Hepatic stellate cell (primary cell): ENCODE results near the gene KRTAP4-1.
"Not testable (repeated sequence)": the region's sequence is repeated elsewhere in the genome, so short reads cannot be mapped to it uniquely, and the experiment has no call there.

ENCODE experiments used
- DNase-seq: peaks from one replicate; pipeline ENCODE4 v3.0.0; 2011; ENCODE audit warnings: low spot score

Gene KRTAP4-1

DNA sequence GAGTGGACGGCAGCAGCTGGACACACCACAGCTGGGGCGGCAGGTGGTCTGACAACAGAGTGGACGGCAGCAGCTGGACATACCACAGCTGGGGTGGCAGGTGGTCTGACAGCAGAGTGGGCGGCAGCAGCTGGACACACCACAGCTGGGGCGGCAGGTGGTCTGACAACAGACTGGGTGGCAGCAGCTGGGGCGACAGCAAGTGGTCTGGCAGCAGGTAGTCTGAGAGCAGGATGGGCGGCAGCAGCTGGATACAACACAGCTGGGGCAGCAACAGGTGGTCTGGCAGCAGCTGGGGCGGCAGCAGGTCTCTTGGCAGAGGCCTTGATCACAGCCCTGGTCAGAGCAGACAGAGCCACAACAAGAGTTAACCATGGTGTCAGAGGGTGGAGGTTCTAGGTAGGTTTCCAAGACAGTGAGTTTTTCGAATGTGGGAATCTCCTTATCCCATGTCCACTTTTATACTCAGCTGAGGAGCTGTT, at the start of gene KRTAP4-1:
KRTAP4-1 (minus strand) TSS at position 432 of the 482 bp plus-strand sequence; CDS start at position 375, 57 bp downstream.
- no peak for DNase-seq

DNA sequence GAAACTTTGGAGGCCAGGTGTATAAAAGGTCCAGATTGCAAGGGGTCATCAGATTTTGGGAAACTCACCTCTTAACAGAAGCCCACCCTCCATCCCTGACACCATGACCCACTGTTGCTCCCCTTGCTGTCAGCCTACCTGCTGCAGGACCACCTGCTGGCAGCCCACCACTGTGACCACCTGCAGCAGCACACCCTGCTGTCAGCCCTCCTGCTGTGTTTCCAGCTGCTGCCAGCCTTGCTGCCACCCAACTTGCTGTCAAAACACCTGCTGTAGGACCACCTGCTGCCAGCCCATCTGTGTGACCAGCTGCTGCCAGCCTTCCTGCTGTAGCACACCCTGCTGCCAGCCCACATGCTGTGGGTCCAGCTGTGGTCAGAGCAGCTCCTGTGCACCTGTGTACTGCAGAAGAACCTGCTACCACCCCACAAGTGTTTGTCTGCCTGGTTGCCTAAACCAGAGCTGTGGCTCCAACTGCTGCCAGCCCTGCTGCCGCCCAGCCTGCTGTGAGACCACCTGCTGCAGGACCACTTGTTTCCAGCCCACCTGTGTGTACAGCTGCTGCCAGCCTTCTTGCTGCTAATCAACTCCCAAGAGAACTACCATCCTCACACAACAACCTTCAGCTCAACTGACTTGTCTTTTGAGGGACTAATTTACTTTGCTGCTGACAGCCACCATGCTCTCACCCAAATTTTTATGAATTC, 47.8 kb upstream of the KRTAP4-1 start, which contains the start of gene KRTAP9-3:
KRTAP9-3 (plus strand) TSS at position 51 of the 707 bp plus-strand sequence; CDS start at position 104, 53 bp downstream.
- DNase-seq = not testable (repeated sequence)

DNA sequence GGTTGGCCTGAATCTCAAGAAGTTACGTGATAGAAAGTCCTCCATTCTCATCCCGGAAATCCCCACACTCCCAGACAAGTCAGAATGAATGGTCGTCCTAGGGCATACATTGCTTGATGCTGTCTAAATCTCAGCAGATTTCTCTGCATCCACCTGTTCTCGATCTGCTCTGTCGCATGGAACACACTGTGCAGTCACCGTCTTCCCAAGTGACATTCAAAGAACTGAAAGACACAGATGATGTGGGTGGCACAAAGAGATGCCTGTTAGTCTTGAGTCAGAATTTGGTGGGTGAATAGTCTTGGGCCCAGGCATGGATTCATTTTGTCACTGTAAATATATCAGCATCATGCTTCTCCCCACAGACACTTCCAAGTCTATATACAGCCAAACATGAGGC, 47.0 kb upstream of the KRTAP4-1 start:
- no peak for DNase-seq

DNA sequence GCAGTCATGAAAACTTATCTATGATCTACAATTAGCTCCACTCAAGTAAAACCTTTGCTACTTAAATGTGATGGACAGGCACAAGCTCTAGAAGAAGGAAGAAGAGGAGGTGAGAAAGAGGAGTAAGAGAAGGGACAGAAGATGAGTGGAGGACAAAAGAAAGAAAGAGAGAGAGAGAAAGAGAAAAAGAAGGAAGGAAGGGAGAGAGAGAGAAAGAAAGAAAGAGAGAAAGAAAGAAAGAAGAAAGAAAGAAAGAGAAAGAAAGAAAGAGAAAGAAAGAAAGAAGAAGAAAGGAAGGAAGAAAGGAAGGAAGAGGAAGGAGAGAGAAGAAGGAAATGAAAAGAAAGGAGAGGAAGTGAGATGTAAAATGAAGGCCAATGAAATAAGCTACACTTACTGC, 45.4 kb upstream of the KRTAP4-1 start:
- DNase-seq = no peak

DNA sequence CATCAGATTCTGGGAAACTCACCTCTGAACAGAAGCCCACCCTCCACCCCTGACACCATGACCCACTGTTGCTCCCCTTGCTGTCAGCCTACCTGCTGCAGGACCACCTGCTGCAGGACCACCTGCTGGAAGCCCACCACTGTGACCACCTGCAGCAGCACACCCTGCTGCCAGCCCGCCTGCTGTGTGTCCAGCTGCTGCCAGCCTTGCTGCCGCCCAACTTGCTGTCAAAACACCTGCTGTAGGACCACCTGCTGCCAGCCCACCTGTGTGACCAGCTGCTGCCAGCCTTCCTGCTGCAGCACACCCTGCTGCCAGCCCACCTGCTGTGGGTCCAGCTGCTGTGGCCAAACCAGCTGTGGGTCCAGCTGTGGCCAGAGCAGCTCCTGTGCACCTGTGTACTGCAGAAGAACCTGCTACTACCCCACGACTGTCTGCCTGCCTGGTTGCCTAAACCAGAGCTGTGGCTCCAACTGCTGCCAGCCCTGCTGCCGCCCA, 41.9 kb upstream of the KRTAP4-1 start, which contains the start of gene KRTAP9-2:
KRTAP9-2 (plus strand) TSS at position 51 of the 498 bp plus-strand sequence; CDS start at position 58, 7 bp downstream.
- not testable (repeated sequence) for DNase-seq

DNA sequence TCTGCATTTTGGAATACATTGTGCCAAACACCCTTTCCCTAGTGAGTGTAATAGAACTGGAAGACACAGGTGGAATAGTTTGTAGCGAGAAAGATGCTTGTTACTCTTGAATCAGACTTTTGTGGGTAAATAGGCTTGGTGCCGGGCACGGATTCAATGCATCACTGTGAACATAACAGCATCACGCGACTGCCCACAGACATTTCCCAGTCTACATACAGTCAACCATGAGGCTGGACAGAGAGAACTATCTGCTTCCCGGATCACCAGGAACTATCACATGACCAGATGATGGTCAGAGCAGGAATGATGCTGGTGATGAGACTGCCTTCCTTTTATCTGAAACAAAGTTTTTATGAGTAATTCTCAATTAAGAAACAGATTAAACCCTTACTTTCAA, 41.3 kb upstream of the KRTAP4-1 start:
- no peak for DNase-seq

DNA sequence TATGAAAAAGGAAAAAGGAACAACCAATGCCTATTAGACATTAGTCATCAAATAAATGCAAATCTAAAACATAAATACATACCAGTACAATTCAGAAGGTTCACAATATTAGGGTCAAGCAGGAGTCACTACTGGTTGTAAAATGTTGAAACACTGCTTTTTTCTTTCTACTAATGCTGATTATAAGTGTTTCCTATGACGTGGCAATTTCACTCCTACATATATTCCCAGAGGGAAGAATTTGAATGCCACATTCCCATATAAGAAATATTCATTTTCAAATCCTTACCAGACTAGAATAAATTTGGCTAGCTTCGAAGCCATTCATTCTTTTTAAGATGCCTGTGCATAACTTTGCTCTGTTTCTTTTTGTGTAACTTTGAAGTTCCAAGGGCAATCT, 39.1 kb upstream of the KRTAP4-1 start:
- no peak for DNase-seq

DNA sequence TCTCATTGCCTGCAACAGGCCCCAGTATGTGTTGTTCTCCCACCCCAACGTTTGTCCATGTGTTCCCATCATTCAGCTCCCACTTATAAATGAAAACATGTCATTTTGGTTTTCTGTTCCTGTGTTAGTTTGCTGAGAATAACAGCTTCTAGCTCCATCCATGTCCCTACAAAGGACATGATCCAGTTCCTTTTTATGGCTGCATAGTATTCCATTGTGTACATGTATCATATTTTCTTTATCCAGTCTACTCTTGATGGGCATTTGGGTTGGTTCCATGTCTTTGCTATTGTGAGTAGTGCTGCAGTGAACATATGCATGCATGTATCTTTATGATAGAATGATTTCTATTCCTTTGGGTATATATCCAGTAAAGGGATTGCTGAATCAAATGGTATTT, 31.0 kb upstream of the KRTAP4-1 start:
- DNase-seq = no peak

DNA sequence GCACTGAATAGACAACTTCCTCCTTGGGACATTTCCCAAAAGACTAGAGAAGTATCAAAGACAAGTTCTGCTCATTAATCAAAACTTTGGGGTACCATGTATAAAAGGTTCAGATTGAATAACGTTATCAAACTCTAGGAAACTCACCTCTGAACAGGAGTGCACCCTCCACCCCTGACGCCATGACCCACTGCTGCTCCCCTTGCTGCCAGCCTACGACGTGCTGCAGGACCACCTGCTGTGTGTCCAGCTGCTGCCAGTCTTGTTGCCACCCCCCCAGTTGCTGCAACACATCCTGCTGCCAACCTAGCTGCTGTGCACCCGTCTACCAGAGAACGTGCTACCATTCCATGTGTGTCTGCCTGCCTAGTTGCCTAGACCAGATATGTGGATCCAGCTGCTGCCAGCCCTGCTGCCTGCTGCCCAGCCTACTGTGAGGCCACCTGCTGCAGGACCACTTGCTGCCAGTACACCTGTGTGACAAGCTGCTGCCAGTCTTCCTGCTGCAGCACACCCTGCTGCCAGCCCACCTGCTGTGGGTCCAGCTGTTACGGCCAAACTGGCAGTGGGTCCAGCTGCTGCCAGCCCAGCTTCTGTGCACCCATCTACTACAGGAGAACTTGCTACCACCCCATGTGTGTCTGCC, 27.9 kb upstream of the KRTAP4-1 start:
- DNase-seq = no peak

DNA sequence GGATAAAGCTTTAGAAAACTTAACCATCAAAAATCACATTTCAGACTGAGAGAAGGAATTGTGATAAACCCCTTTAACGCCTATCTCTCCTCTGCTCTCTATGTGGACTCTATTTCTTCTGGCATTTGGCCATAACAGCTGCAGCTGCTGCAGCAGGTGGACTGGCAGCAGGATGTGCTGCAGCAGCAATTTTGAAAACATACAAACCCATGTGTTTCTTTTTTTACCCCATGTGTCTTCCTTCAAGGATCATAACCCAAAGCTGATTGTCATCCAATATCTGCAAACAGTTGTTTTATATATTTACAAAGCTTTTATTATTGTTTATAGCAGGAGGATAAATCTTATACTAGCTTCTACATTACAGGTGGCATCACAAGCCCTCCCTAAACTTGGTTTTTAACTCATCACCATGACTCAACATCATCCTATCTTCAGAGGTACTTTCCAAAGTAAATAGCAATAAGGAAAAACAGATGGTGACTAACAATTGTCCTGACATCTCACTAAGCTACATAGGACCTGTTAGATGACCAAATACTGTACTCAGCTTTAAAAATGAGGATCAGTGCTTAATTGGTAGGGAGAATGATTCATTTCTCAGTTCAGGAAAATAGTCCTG, 27.2 kb upstream of the KRTAP4-1 start:
- DNase-seq = no peak

DNA sequence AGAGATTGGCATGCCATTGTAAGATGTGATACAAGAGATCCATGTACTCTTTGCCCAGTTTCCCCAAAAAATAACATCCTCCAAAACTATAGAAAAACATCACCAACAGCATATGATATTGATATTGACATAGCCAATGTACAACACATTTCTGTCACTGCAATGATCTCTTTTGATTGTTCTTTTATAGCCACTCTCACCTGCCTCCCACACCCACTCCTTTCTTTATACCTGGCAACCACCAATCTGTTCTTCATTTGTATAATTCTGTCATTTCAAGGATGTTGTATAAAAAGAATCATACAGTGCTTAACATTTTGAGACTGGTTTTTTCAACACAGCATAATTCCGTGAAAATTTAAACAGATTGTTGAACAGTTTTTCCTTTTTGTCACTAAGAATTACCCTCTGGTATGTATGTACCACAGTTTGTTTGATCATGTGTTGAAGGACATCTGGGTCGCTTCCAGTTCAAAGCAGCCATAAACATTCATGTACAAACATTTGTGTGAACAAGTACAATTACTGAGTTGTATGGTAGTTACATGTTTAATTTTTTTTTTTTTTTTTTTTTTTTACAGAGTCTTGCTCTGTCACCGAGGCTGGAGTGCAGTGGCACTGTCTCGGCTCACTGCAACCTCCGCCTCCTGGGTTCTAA, 14.8 kb upstream of the KRTAP4-1 start:
- no peak for DNase-seq

DNA sequence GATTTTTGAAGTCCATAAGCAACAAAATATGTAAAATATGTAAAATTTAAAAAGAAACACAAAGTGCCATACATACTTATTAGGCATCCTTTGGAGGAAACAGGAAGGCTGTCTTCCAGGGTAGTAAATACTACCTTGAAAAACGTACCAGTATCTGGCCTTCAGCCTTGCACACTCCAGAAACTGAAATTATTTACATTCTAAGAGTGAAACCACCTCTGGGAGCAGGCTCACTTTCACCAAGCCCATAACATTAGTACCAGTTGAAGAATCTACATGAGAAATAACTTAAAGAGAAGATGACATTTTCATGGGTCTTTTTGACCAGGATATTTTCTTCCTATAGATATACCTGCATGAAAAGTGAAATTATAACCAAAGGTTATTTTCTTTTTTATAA, 11.4 kb upstream of the KRTAP4-1 start:
- DNase-seq = no peak

DNA sequence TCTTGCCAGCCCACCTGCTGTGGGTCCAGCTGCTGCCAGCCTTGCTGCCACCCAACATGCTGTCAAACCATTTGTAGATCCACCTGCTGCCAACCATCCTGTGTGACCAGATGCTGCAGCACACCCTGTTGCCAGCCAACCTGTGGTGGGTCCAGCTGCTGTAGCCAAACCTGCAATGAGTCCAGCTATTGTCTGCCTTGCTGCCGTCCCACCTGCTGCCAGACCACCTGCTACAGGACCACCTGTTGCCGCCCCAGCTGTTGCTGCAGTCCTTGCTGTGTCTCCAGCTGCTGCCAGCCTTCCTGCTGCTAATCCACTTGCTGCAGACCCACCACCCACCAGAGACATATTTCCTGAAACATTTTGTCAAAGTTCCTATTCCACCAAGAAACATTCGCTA, 5.6 kb upstream of the KRTAP4-1 start:
- DNase-seq = no peak

DNA sequence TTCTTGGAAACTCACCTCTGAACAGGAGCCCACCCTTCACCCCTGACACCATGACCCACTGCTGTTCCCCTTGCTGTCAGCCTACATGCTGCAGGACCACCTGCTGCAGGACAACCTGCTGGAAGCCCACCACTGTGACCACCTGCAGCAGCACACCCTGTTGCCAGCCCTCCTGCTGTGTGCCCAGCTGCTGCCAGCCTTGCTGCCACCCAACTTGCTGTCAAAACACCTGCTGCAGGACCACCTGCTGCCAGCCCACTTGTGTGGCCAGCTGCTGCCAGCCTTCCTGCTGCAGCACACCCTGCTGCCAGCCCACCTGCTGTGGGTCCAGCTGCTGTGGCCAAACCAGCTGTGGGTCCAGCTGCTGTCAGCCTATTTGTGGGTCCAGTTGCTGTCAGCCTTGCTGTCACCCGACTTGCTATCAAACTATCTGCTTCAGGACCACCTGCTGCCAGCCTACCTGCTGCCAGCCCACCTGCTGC, 5.2 kb upstream of the KRTAP4-1 start, which contains the start of gene KRTAP9-1:
KRTAP9-1 (plus strand) TSS at position 51 of the 482 bp plus-strand sequence; CDS start at position 51, 0 bp downstream.
- not testable (repeated sequence) for DNase-seq

DNA sequence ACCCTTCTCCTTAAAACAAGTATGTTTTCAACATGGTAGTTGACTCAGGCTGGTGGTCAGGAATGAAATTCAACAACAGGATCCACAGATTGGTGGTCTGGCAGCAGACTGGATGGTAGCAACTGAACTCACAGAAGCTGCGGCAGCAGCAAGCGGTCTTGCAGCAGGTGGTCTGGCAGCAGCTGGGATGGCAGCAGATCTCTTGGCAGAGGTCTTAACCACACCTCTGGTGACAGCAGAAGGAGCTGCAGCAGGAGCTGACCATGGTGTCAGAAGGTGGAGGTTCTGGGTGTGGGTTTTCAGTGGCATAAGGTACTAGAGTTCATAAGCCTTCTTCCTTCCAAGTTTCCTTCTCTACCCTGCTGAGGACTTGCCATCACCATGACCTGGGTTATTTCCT, 2.2 kb upstream of the KRTAP4-1 start:
- DNase-seq = no peak

DNA sequence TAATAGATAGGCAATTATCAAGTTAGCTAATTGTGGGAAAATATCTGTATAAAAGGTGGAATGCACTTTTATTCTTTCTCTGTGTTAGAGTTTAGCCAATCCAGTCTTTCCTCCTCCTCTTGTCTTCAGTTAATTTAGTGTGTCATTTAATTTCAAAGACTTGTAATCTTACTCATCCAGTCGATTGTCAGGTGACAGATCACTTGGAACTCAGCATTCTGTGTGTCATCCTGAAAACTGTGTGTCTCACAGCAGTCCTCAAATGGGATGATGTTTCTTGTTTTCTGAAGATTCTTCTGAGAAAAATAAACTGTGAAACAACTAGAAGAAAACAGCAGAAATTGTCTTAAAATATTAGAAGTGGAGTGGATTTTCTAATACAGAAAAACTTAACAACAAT, 290 bp upstream of the KRTAP4-1 start:
- DNase-seq = no peak

DNA sequence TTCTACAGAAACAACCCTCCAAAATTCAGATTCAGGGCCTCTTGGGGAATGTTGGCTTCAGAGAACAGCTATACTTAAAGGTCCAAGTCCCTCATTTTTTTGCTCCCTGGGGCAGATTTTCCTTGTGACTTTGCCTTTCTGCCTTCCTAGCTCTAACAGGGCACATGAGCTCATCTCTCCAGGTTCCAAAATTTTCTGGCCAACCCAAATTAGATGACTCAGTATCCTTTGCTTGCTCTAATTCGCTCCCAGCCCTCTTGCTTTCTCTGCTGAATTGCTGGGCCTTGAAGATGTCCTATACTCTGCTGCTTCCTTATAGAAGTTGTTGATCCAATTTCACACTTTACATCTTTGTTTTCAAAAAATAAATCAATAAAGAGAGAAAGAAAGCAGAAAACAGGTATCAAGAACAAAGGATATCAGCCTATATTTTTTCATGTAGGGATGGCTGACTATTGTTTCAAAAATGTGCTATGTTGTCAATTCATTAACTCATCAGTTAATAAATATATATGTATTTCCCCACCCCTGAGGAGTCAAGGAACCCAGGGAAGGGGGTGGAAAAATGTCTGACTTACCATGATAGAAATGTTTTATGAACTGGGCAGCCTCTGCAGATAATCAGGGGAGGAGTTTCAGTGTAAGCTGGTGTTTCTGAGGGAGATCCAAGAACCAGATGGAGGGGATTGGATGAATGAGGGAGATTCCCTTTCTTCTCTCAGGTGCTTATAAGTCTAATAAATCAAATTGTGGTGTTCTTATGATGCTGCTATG, 5.7 kb downstream of the KRTAP4-1 start:
- DNase-seq = no peak

DNA sequence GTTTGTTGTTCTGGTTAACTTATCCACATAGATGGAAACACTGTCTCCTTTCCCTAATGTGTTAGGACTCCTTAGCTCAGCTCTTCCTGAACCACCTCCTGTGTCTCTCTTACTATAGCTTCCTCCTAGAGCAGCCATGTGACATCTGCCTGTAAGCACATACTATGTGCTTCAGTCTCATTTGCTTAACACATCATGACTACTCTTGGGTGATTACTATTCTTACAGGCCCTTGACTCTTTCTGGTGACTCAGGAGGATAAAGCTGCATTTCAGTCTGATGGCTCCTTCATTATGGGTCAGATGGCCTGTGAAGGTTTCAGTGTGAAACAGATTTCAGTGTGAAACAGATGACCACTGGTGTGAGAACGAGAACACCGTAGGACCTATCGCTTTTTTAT, 6.4 kb downstream of the KRTAP4-1 start:
- DNase-seq = no peak

DNA sequence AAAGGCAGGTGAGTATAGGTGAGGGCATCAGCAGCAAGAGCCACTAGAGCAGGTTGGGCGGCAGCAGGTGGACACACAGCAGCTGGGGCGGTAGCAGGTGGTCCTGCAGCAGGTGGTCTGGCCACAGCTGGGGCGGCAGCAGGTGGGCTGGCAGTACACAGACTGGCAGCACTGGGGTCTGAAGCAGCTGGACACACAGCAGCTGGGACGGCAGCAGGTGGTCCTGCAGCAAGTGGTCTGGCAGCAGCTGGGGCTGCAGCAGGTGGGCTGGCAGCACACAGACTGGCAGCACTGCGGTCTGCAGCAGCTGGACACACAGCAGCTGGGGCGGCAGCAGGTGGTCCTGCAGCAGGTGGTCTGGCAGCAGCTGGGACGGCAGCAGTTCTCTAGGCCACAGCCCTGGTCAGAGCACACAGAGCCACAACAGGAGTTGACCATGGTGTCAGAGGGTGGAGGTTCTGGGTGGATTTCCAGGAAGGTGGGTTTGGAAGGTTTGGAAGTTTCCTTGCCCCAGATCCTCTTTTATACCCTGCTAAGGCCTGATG, 6.9 kb downstream of the KRTAP4-1 start, which contains the start of gene KRTAP4-2:
KRTAP4-2 (minus strand) TSS at position 495 of the 545 bp plus-strand sequence; CDS start at position 438, 57 bp downstream.
- no peak for DNase-seq

DNA sequence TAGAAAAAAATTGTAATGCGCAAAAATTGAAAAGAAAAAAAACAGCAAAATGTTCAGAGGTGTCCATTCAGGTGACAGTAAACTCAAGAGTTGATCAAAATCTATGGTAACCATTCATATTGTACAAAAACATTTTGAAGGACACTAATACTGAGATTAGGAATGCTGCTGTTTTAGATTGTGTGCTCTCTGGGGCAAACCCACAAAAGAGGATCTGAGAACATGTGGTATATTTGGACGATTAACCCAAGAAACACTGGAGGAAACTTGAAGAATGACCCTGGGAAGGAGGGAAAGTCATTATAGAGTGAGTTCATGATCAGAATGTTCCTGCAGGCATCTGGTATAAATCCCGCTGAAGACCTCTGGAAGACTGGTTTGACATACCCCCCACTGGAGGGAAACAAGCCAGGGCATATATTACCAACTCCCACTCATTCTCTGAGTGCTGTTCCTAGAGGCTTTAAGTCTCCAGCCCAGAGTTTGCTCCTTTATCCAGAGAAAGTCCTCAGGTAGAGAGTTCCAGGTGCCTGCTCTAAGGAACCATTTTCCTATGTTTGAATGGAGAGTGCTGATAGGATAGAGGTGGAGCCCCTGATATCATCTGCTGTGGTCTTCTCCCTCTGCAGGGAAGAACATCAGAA, 7.8 kb downstream of the KRTAP4-1 start:
- DNase-seq = no peak
